Measurements from ENCODE around the gene SOWAHA. TPM values are rescaled to one million over a fixed set of nuclear protein-coding genes. Genes with fewer than 3 reads are reported as not detected.

The SOWAHA gene
- total and polyA plus RNA-seq, 11 donors: 0.03 to 0.50 (median 0.24) TPM; not detected in 6

- H3K36me3 ChIP-seq: peaks cover 0 to 8% (median 3%) of the 10 kb centered on the region in 9 donors
- no peak for DNase-seq
Observed at GRCh38 chr5:132819468-132819867, 6.4 kb downstream of the SOWAHA start.

GRCh38 chr5:132820162-132820754 lies 7.2 kb downstream of the SOWAHA start:
- H3K9me3 ChIP-seq: no peaks in the 10 kb centered on the region
- H3K4me1 ChIP-seq: peaks cover 0 to 16% (median 5%) of the 10 kb centered on the region in 12 donors
- H3K27ac ChIP-seq: no peak overlapping the region
- peaks cover 0 to 33% (median 0%) of the 10 kb centered on the region in 9 donors for H3K27me3 ChIP-seq
- intact Hi-C loops (cut with DNase I): loop anchor here (1.0 to 10.0 kb wide), 12 partner anchors 63 to 438 kb away; no protein-coding TSS in a partner anchor
- WGBS, 4 donors: 23 to 31% (median 27%) methylated on average over 13 to 15 of the region's 15 CpGs
- peaks cover 0 to 12% (median 3%) of the 10 kb centered on the region in 9 donors for H3K36me3 ChIP-seq
- DNase-seq (peak; percentile 86 to 93 (median 90)), ATAC-seq (peak; percentile 75 to 88 (median 84))
- peak overlapping the region in 1 of 12 donors; percentile 14 for H3K4me3 ChIP-seq
- peak; percentile 84 to 94 (median 92) for TF ChIP-seq CTCF (IDR thresholded peaks at IDR 0.05)
- TF ChIP-seq POLR2A (IDR thresholded peaks at IDR 0.05): no peak

More at GRCh38 chr5:132819468-132819867, 6.4 kb downstream of the SOWAHA start:
- 31 to 53% (median 43%) methylated on average over 18 to 26 of the region's 26 CpGs for WGBS, 4 donors
- Histone ChIP-seq H3K27me3 (peaks cover 0 to 30% (median 1%) of the 10 kb centered on the region in 9 donors), H3K27ac (no peak overlapping the region), H3K4me1 (peaks cover 0 to 16% (median 5%) of the 10 kb centered on the region in 12 donors), H3K9me3 (no peaks in the 10 kb centered on the region), H3K4me3 (peak overlapping the region in 4 of 12 donors; percentile 14 to 25 (median 18))
- no peak for TF ChIP-seq POLR2A (IDR thresholded peaks at IDR 0.05)
- no peak for TF ChIP-seq CTCF (IDR thresholded peaks at IDR 0.05)
- intact Hi-C loops (cut with DNase I): loop anchor here in 8 of 10 donors (2.0 to 10.0 kb wide), 8 partner anchors 42 to 445 kb away; partner anchors contain the start of gene SEPTIN8 (in 2 of the 8)
- ATAC-seq: no peak

- DNase-seq (no peak), ATAC-seq (no peak)
- H3K4me1 ChIP-seq: peaks cover 0 to 23% (median 7%) of the 10 kb centered on the region in 12 donors
- H3K27ac ChIP-seq: no peak overlapping the region
- peaks cover 0 to 43% (median 0%) of the 10 kb centered on the region in 9 donors for H3K27me3 ChIP-seq
- intact Hi-C loops (cut with DNase I): loop anchor here (2.0 to 10.0 kb wide), 11 partner anchors 64 to 439 kb away; no protein-coding TSS in a partner anchor
- TF ChIP-seq POLR2A (IDR thresholded peaks at IDR 0.05): no peak
- no peak for TF ChIP-seq CTCF (IDR thresholded peaks at IDR 0.05)
- H3K9me3 ChIP-seq: no peaks in the 10 kb centered on the region
- no peak overlapping the region for H3K4me3 ChIP-seq
- peaks cover 0 to 12% (median 3%) of the 10 kb centered on the region in 9 donors for H3K36me3 ChIP-seq
- WGBS, 4 donors: 77 to 94% (median 88%) methylated on average over 3 of the region's 3 CpGs
Observed at GRCh38 chr5:132821350-132821749, 8.2 kb downstream of the SOWAHA start.

GRCh38 chr5:132821791-132822190 lies 8.7 kb downstream of the SOWAHA start:
- DNase-seq (peak in 1 of 5 donors; percentile 30), ATAC-seq (peak in 1 of 4 donors; percentile 7)
- Histone ChIP-seq H3K4me1 (peaks cover 0 to 25% (median 9%) of the 10 kb centered on the region in 12 donors), H3K27ac (no peak overlapping the region), H3K4me3 (no peak overlapping the region), H3K9me3 (no peaks in the 10 kb centered on the region), H3K27me3 (peaks cover 0 to 46% (median 0%) of the 10 kb centered on the region in 9 donors), H3K36me3 (peaks cover 0 to 12% (median 3%) of the 10 kb centered on the region in 9 donors)
- 71 to 100% (median 87%) methylated on average over 1 of the region's 1 CpG for WGBS, 4 donors
- TF ChIP-seq POLR2A (IDR thresholded peaks at IDR 0.05) (no peak), CTCF (IDR thresholded peaks at IDR 0.05) (no peak)
- intact Hi-C loops (cut with DNase I): loop anchor here (2.0 to 10.0 kb wide), 11 partner anchors 64 to 439 kb away; no protein-coding TSS in a partner anchor

Data from heart left ventricle (tissue), 16 donors.